Activated T-cell treated with anti-CD3 and anti-CD28 coated beads for 1 hour (primary cell): ENCODE measurements around the gene NCKIPSD.

Experiments
- DNase-seq: peaks from one replicate; pipeline ENCODE4 v3.0.0-alpha.2; 2020; ENCODE audit warnings: low read depth

The NCKIPSD gene

GRCh38 chr3:48696601-48697000, 10.9 kb upstream of the NCKIPSD start:
- no peak for DNase-seq

DNA sequence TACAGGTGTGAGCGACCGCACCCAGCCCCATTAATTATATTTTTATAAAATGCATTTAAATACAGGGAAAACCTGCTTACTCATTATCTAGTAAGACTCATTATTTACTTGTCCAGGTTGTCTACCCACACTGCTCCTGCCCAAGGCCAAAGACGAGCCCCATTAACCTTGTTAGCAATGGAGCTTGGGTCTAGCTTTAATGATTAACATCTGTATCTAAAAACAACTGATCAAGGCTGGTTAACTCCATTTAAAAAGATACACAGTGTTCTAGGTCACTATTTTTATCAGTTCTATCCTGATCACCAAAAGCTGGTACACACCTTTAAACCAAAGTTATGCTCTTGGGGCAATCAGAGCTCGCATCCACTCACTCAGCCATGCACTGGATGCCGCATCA, 10.4 kb upstream of the NCKIPSD start:
- no peak for DNase-seq

DNA sequence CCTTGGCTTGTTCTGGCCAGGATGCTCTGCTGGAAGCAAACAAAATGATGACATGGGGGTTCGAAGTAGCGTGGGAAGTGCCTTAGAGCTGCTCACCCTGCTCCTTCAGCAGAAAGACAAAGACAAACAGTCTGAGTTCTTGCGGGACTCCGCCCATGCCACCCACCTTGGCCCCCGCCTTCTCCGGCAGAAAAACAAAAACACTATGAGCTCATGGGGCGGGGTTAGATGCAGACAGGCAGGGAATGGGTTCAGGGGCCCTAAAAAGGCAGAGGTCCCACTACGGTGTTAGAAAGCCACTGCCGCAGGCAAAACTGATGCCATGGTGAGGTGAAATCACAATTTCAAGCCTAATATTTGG, 9.7 kb upstream of the NCKIPSD start:
- no peak for DNase-seq

DNA sequence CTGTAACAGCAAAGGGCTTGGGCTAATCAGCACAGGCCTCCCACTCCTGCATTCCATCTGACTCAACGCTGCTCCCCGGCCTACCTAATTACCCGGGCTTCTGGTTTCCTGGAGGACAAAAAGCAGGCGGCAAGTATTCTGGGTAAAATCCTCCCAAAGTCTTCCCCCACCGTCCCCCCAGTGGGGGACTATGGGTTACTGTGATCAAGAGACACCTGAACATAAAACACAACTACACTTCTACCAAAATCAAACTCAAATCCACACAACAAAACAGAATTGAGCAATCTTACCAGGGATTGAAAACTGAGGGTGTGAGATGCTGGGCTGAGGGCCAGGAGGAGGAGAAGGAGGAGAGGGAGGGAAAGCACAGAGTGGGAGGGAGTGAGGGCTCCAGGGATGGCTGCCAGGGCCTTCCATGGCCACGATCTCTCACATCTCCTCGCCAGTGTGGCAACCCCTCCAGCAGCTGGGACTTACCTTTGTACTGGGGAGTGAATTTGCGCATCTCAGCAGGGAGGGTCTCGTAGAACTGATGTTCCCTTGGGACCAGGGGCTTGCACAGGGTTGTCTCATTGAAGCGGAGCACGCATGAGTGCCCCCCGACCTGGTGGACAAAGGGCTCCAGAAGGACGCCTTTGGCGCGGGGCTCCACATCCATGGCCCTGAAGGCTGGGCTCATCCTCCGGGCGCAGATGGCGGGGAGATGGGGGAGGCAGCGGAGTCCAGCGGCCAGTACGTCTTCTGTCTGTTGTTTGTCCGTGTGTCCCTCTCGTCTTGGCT, 9.1 kb upstream of the NCKIPSD start:
- DNase-seq: no peak

DNA sequence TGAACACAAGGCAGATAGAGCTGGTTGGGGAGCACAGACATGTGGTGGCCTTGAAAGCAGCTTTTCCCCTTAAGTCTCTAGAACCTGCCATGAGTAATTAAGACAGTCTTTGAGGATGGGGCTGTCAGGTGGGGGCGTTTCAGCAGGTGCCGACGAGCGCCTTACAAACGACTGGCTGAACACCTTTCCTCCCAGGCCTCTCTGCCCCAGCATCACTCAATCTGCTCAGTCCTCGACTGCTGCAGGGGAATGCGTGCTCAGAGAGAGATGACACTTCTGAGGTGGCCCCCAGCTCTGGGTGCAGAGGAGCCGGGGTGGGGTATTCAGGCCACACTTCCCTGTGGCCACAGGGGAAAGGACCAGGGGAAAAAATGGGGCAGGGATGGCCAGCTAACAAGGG, 8.1 kb upstream of the NCKIPSD start:
- no peak for DNase-seq

DNA sequence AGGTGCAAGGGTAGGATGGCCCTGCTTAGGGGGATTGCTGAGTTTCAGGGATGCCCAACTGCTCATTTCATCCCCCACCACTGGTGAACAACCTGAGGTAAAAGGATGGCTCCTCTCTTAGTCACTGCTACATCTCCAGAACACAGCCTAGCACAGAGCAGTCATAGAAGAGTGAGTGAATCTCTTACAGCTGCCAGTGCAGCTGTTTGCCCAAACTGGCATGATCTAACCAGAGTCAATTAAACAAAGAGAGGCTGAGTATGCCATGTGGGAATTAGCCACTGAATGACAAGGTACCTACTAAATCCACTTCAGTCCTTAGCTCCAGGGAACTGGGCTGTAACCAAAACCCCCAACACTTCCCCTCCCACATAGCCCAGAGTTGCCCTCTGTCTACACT, 6.8 kb upstream of the NCKIPSD start:
- no peak for DNase-seq

- no peak for DNase-seq
These were observed 5.2 kb upstream of the NCKIPSD start for GRCh38 chr3:48690846-48691458.

- DNase-seq: no peak
These were observed 3.7 kb upstream of the NCKIPSD start for GRCh38 chr3:48689384-48689783.

DNA sequence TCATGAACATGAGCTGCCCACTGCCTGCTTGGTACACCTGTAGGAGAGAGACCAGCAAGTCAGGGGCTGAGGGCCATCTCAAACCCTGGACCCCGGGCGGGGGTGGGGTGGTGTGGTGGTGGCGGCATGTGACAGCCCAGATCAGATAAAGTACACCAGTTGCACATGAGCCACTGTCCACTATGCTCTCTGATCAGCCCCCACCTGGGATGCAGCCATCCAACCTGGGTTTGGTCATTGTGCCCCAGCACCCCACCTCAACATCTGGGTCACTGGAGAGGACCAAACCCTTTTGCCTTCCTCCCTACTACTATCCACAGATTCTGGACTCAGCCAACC, 3.0 kb upstream of the NCKIPSD start:
- no peak for DNase-seq

- DNase-seq: no peak
These were observed 2.5 kb upstream of the NCKIPSD start for GRCh38 chr3:48688032-48688736.

DNA sequence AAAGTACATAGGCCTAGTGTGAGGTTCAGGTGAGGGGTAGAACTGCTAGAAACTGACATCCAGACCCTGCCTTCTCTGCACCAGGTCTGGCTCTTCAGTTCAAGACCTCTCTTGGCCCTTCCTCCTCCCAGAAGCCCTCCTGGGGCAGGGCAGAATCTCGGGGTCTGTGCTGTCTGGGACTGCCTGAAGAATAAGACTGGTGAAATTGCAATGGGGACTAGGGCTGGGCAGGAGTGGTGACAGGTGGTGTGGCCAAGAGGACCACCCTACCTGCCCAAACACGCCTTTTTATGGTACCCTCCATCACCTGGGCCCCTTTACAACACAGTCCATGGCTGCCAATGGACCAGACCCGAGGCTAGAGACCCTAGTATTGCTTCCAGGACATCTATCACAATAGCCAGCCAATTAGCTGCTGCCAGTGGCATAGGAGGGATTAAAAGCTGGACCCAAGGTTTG, 1.5 kb upstream of the NCKIPSD start:
- no peak for DNase-seq

DNA sequence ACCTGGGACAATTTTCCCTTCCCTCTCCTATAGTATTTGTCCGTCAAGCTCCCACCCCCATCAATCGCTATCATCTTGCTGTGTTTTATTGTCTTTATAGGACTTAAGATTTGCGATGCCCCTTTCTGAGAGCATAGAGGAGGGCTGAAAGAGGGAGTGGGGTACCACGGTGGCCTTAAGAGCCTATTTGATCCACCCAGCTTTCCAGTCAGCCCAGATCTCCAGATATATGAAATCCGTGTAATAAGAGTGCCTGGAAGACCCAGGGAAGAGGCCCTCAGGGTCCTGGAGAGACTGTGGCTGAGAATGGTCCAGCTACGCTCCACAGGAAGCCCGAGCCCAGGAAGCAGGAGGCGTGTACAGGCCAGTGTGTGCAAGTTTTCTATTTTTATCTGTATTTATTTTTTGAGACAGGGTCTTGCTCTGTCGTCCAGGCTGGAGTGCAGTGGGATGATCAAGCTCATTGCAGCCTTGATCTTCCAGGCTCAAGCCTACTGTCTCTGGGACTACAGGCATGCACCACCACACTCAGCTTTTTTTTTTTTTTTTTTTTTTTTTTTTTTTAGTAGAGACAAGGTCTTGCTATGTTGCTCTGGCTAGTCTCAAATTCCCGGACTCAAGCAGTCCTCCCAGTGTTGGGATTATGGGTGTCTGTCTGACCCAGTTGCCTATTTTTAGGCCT, 964 bp upstream of the NCKIPSD start:
- DNase-seq: no peak

DNA sequence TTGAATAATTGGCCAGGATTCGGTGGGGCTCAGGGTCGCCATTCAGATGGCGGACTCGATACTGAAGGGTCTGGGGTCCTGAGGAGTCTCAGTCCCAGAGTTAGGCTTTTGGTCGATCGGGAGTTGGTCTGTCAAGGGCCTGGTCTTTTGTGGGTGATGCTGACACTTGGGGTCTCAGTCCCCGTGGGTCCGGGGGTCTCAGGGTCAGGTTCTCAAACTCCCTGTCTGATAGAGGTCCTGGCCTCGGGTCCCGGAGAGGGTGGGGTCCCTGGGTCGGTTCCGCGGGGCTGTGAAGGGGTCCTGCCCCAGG, 467 bp downstream of the NCKIPSD start:
- no peak for DNase-seq

DNA sequence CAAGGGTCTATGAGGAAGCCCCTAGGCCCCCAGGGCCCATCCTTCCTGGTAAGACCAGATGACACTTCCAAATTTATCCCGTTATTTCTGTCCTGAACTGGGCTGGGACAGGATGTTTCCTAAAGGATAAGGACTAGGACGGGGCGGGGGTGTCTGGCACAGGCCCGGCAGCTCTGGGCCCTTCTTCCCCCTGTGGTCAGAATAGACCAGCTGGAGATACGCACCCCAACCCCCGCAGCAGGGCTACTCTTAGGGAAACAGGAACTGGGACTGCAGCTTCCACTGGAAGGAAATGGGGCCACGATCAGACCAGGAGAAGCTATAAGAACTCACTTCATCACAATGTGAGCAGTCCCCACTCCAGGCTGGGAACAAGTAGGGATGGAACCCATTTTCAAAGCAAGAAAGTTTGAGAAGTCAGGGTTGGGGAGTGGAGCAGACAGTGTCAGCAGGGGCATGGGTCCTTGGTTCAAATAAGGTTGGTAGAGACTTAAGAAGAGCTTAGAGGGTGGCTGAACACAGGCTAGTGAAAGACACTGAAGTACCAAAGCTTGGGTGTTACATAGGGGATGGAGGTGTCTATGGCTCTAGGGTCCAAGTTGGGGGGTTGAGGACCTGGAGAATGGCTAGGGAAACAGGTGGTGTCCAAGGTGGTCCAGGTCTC, 1.1 kb downstream of the NCKIPSD start:
- DNase-seq: no peak

DNA sequence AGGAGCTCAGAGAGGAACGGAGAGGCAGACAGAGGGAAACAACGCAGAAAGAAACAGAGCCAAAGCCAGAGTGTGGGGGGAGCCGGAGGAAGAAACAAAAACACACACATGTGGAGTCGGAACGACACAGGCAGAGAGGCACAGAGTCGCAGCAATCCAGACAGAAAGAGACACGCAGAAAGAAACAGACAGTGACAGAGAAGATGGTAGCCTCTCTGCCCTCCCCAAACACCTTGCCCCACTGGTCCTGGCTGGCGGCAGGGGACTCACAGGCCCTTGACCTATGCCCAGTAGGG, 1.7 kb downstream of the NCKIPSD start:
- no peak for DNase-seq

- DNase-seq: no peak
These were observed 2.9 kb downstream of the NCKIPSD start for GRCh38 chr3:48682786-48683185.

- no peak for DNase-seq
These were observed 3.6 kb downstream of the NCKIPSD start for GRCh38 chr3:48681974-48682610.

- DNase-seq: no peak
These were observed 4.2 kb downstream of the NCKIPSD start for GRCh38 chr3:48681541-48681880.

DNA sequence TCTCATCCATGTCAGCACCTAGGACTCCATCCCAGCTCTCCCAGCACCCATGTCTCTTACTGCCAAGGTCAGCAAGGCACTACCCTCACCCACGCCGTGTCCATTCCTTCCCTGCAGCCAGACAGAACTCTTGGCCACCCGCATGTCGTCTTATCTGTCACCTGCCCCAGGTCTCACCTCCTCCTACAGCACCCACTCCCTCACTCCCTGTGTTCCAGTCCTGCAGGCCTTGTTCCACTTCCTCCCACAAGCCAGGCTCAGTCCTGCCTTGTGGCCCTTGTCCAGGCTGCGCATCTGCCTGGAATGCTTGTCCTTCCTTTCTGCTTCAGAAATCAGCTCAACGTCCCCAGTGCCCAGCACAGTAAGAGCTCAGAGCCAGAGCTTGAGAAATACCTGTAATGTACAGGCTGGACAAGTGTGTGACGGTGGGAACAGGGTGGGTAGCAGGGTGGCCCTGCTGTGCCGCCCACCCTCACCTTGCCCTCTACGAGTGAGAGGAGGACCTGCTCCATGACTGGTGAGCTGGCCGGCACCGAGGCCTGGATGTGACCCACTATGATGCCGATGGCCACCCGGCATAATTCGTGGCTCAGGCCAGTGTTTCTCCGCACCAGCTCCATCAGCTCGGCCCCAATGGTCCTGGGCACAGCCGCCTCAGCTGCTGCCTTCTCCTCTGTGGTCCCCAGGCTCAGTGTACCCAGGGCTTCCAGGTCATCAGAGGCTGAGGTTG, 4.7 kb downstream of the NCKIPSD start:
- no peak for DNase-seq

GRCh38 chr3:48679411-48680391, 6.0 kb downstream of the NCKIPSD start:
- no peak for DNase-seq
